K562 (cell line): ENCODE results near the gene ATXN3L.

Experiments
- CEBPB ChIP-seq: fragments of 450-650 bp; IDR thresholded peaks from 2 replicates; pipeline ENCODE4 v1.6.1; 2016; ENCODE audit warnings: missing genetic modification characterization, missing compliant biosample characterization
- ZFP91 ChIP-seq: sonication (generic); formaldehyde crosslinking; IDR thresholded peaks from 2 replicates; pipeline ENCODE4 v1.8.0; 2022; ENCODE audit warnings: mild to moderate bottlenecking, missing genetic modification reagents
- TF ChIP-seq, protein P1 (sequence below), 3 experiments: IDR thresholded peaks in 2 of 3; conservative IDR thresholded peaks in 1 of 3; 2 replicates each; pipeline ENCODE4 v1.5.1; 2011 to 2012; ENCODE audit warnings: low read length in 3 of 3, mild to moderate bottlenecking in 3 of 3, control low read depth in 2 of 3, improper control_type of control experiment in 1 of 3, inconsistent platforms in 1 of 3, low read depth in 1 of 3, mixed read lengths in 1 of 3, moderate library complexity in 1 of 3; ENCODE audit not compliant: insufficient read depth in 2 of 3

GRCh38 chrX:13304052-13304451 is 15.8 kb downstream of the ATXN3L start:
- no peak for TF ChIP-seq ZFP91 (CRISPR knock-in tag)
- TF ChIP-seq, protein P1, sequence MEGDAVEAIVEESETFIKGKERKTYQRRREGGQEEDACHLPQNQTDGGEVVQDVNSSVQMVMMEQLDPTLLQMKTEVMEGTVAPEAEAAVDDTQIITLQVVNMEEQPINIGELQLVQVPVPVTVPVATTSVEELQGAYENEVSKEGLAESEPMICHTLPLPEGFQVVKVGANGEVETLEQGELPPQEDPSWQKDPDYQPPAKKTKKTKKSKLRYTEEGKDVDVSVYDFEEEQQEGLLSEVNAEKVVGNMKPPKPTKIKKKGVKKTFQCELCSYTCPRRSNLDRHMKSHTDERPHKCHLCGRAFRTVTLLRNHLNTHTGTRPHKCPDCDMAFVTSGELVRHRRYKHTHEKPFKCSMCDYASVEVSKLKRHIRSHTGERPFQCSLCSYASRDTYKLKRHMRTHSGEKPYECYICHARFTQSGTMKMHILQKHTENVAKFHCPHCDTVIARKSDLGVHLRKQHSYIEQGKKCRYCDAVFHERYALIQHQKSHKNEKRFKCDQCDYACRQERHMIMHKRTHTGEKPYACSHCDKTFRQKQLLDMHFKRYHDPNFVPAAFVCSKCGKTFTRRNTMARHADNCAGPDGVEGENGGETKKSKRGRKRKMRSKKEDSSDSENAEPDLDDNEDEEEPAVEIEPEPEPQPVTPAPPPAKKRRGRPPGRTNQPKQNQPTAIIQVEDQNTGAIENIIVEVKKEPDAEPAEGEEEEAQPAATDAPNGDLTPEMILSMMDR (IDR thresholded peaks at IDR 0.05 in 2 of 3, conservative IDR thresholded peaks at IDR 0.05 in 1 of 3; ENCODE audit: insufficient read depth in 2 of 3, low read depth in 1 of 3, low read length in 3 of 3): no peak
- no peak for TF ChIP-seq CEBPB (tag)
